Keratinocyte (primary cell): ENCODE measurements around the gene GSDMA. TPM values are rescaled to one million over a fixed set of nuclear protein-coding genes. Genes with fewer than 3 reads are reported as not detected.

Experiments used
- DNase-seq: peaks from one replicate; pipeline ENCODE4 v3.0.0-alpha.2; 2011; ENCODE audit warnings: low read depth, missing footprints, low spot score
- FAIRE-seq: peaks from 2 replicates; lab custom pipeline; 2011; peaks lifted over from hg19 to GRCh38; lab: Jason Lieb, UNC
- H2AFZ ChIP-seq: 2 replicates; pipeline ENCODE4 v1.6.0; 2012; ENCODE audit warnings: low read length, control low read depth, inconsistent platforms; ENCODE audit not compliant: control insufficient read depth
- H3K27ac ChIP-seq: 2 replicates; pipeline ENCODE4 v1.5.1; 2011; ENCODE audit warnings: low read length; ENCODE audit not compliant: control insufficient read depth, insufficient read depth
- H3K27me3 ChIP-seq: 3 replicates; pipeline ENCODE4 v1.6.0; 2011; ENCODE audit warnings: low read length; ENCODE audit not compliant: control insufficient read depth, insufficient read depth; ENCODE audit errors: extremely low read depth
- H3K36me3 ChIP-seq, 2 experiments: 2 replicates in 1 of 2; 3 replicates in 1 of 2; pipeline ENCODE4 v1.5.1; 2011; ENCODE audit warnings: low read length in 2 of 2, mild to moderate bottlenecking in 1 of 2; ENCODE audit not compliant: control insufficient read depth in 2 of 2, insufficient read depth in 2 of 2; ENCODE audit errors: extremely low read depth in 1 of 2
- H3K4me1 ChIP-seq: 3 replicates; pipeline ENCODE4 v1.5.1; 2011; ENCODE audit warnings: low read length; ENCODE audit not compliant: control insufficient read depth, insufficient read depth; ENCODE audit errors: extremely low read depth
- H3K4me2 ChIP-seq: 3 replicates; pipeline ENCODE4 v1.6.0; 2011; ENCODE audit warnings: low read depth, low read length; ENCODE audit not compliant: control insufficient read depth, insufficient read depth; ENCODE audit errors: extremely low read depth
- H3K4me3 ChIP-seq, 3 experiments: fragments of 200-600 bp in 1 of 3; sonication (generic) in 1 of 3; 2 replicates in 2 of 3; 3 replicates in 1 of 3; pipeline ENCODE4 v1.5.1; 2011 to 2016; ENCODE audit warnings: low read length in 3 of 3, mild to moderate bottlenecking in 3 of 3, control low read depth in 2 of 3, inconsistent platforms in 1 of 3, low read depth in 1 of 3, mixed read lengths in 1 of 3, mixed run types in 1 of 3, moderate library complexity in 1 of 3; ENCODE audit not compliant: control insufficient read depth in 2 of 3, insufficient read depth in 2 of 3; ENCODE audit errors: extremely low read depth in 1 of 3
- H3K79me2 ChIP-seq: 2 replicates; pipeline ENCODE4 v1.6.0; 2012; ENCODE audit warnings: low read length; ENCODE audit not compliant: control insufficient read depth, insufficient read depth
- H3K9ac ChIP-seq: 3 replicates; pipeline ENCODE4 v1.6.0; 2011; ENCODE audit warnings: low read length; ENCODE audit not compliant: control insufficient read depth, insufficient read depth; ENCODE audit errors: extremely low read depth
- H3K9me1 ChIP-seq: 3 replicates; pipeline ENCODE4 v1.6.0; 2011; ENCODE audit warnings: low read length; ENCODE audit not compliant: control insufficient read depth, insufficient read depth; ENCODE audit errors: extremely low read depth
- H3K9me3 ChIP-seq: 2 replicates; pipeline ENCODE4 v1.5.1; 2012; ENCODE audit warnings: low read depth, low read length; ENCODE audit not compliant: control insufficient read depth
- H4K20me1 ChIP-seq: 3 replicates; pipeline ENCODE4 v1.6.0; 2011; ENCODE audit warnings: low read length; ENCODE audit not compliant: control insufficient read depth, insufficient read depth; ENCODE audit errors: extremely low read depth
- CTCF ChIP-seq, 3 experiments: IDR thresholded peaks in 1 of 3; conservative IDR thresholded peaks in 1 of 3; optimal IDR thresholded peaks in 1 of 3; 2 replicates in 2 of 3; 3 replicates in 1 of 3; pipeline versions ENCODE3 to v1.5.1; 2011; ENCODE audit warnings: low read length in 3 of 3, mild to moderate bottlenecking in 3 of 3, moderate library complexity in 2 of 3, control low read depth in 1 of 3, inconsistent platforms in 1 of 3; ENCODE audit not compliant: insufficient read depth in 2 of 3; ENCODE audit errors: extremely low read depth in 1 of 3
- EZH2 ChIP-seq: IDR thresholded peaks from one replicate; pipeline ENCODE4 v1.6.1; 2012; ENCODE audit warnings: inconsistent platforms, mild to moderate bottlenecking, low read length, moderate library complexity
- dilution Hi-C: fragments of 300-500 bp; cut with MboI; formaldehyde crosslinking; loops from one replicate; pipeline ENCODE4 v1.7.0; 2020; ENCODE audit warnings: low sequenced_read_pairs; ENCODE audit not compliant: extremely low pct_ligation_motif_present
- polyA plus RNA-seq, 5 experiments: library from polyadenylated mRNA; depleted of rRNA in 3 of 5; stranded (reverse) in 3 of 5; stranded (forward) in 1 of 5; unstranded in 1 of 5; fragments of >200 nt; gene quantifications; 1 replicate in 1 of 5; 2 replicates in 3 of 5; 3 replicates in 1 of 5; pipeline versions ENCODE4 v1.2.1 to v1.2.3, GENCODE V29; 2011 to 2012; ENCODE audit warnings: missing spikeins in 2 of 5, low read depth in 1 of 5, low replicate concordance in 1 of 5

Gene GSDMA
- polyA plus RNA-seq, 1 donor (not counting 4 experiments of a cell fraction or from before 2014, with no cell fraction given) = 5.0 TPM

DNA sequence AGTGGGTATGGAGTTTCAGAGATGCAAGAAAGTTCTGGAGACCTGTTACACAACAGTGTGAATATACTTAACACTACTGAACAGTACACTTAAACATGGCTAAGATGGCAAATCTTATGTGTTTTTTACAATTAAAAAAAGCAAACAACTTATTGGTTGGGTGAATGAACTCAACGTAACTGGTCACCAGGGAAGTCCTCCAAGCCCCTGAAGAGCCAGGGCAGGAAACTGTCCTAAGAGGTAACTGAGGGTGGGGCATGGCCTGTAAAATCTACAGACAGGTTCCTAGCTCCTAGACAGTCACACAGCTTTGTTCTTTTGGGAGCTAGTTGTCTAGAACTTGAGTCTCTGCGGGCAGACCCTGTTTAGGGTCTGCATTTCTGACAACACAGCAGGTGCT, 62.8 kb downstream of the GSDMA start:
- H3K36me3 ChIP-seq = peaks cover 10 to 52% of the 10 kb centered on the region in 2 experiments
- no peaks in the 10 kb centered on the region for H3K79me2 ChIP-seq
- H3K9me3 ChIP-seq = no peaks in the 10 kb centered on the region
- H3K4me1 ChIP-seq = peaks cover 62% of the 10 kb centered on the region
- no peaks in the 10 kb centered on the region for H3K27me3 ChIP-seq
- H3K4me3 ChIP-seq = no peak overlapping the region
- H3K27ac ChIP-seq = peak overlapping the region; percentile 74
- FAIRE-seq (no peak), DNase-seq (no peak)
- no peak for TF ChIP-seq CTCF (optimal IDR thresholded peaks at IDR 0.05 in 1 of 3, IDR thresholded peaks at IDR 0.05 in 1 of 3, conservative IDR thresholded peaks at IDR 0.05 in 1 of 3; ENCODE audit: extremely low read depth in 1 of 3, insufficient read depth in 2 of 3, low read length in 3 of 3)
- no peak for TF ChIP-seq EZH2
- H3K9ac ChIP-seq = peak overlapping the region; percentile 38
- H2AFZ ChIP-seq = no peak overlapping the region
- H4K20me1 ChIP-seq = no peaks in the 10 kb centered on the region
- peaks cover 2% of the 10 kb centered on the region for H3K9me1 ChIP-seq
- H3K4me2 ChIP-seq = peak overlapping the region; percentile 58
- dilution Hi-C loops = no loop called here

DNA sequence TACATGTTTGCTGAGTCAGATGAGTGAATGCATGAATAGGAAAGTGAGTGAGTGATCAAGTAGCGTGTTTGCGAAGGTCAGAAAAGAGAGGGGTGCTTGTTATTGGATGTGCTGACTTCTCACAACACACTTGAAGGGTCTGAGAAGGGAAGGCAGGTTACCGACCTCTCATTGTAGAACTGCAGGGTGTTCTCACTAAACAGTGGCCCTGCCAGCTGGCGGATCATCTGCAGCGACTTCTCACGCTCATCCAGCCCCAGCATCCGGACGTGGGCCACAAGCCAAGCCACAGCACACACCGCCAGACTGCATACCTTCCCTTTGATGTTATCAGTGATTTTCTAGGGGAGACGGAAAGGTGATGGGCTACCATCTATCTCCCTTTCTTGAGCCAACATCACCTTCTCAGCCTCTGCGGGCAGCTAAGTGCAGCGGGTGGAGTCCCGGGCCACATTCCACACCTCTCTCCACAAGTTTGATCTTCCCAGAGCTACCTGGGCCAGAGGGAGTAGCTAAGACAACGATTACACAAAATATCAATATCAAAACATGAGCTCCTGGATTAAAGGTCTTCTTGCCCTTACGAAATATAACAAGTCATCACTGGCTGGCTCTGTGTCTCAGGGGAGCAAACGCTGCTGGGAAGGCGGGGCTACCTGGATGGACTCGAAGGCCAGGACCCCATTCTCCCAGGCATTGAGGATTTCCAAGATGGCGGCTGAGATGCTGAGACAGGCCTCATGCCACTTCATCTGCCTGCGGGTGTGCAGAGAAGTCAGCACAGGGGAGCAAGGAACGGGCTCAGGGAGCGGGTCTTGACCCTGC, 63.4 kb downstream of the GSDMA start:
- Histone ChIP-seq H2AFZ (peak overlapping the region; percentile 39), H3K27ac (peak overlapping the region; percentile 74), H3K9me1 (peaks cover 2% of the 10 kb centered on the region), H3K79me2 (no peaks in the 10 kb centered on the region), H3K27me3 (no peaks in the 10 kb centered on the region), H3K9me3 (no peaks in the 10 kb centered on the region), H3K9ac (peak overlapping the region; percentile 38), H3K4me2 (peak overlapping the region; percentile 58), H3K36me3 (peaks cover 15 to 52% of the 10 kb centered on the region in 2 experiments), H4K20me1 (no peaks in the 10 kb centered on the region), H3K4me1 (peaks cover 63% of the 10 kb centered on the region), H3K4me3 (peak overlapping the region in 1 of 3 experiments; percentile 11)
- dilution Hi-C loops = no loop called here
- TF ChIP-seq EZH2 (no peak), CTCF (optimal IDR thresholded peaks at IDR 0.05 in 1 of 3, IDR thresholded peaks at IDR 0.05 in 1 of 3, conservative IDR thresholded peaks at IDR 0.05 in 1 of 3; ENCODE audit: extremely low read depth in 1 of 3, insufficient read depth in 2 of 3, low read length in 3 of 3) (no peak)
- peak; percentile 72 for DNase-seq
- FAIRE-seq = peak; percentile 90
